GM19043 (cell line): ENCODE measurements around the gene BIN1.

Experiments
- ATAC-seq: cut with Tn5 transposase; IDR thresholded peaks from one replicate; pipeline ENCODE4 v1.9.1; 2021; ENCODE audit warnings: low read depth; ENCODE audit not compliant: unreplicated experiment

The BIN1 gene, protein sequence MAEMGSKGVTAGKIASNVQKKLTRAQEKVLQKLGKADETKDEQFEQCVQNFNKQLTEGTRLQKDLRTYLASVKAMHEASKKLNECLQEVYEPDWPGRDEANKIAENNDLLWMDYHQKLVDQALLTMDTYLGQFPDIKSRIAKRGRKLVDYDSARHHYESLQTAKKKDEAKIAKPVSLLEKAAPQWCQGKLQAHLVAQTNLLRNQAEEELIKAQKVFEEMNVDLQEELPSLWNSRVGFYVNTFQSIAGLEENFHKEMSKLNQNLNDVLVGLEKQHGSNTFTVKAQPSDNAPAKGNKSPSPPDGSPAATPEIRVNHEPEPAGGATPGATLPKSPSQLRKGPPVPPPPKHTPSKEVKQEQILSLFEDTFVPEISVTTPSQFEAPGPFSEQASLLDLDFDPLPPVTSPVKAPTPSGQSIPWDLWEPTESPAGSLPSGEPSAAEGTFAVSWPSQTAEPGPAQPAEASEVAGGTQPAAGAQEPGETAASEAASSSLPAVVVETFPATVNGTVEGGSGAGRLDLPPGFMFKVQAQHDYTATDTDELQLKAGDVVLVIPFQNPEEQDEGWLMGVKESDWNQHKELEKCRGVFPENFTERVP

GRCh38 chr2:127106991-127107621 is at the start of gene BIN1:
TSS of gene BIN1 (minus strand) at chr2:127107154. CDS start at chr2:127106943, 211 bp downstream.
- peak; percentile 83 for ATAC-seq

GRCh38 chr2:127155947-127156346 is 49.0 kb upstream of the BIN1 start:
- ATAC-seq = no peak

DNA sequence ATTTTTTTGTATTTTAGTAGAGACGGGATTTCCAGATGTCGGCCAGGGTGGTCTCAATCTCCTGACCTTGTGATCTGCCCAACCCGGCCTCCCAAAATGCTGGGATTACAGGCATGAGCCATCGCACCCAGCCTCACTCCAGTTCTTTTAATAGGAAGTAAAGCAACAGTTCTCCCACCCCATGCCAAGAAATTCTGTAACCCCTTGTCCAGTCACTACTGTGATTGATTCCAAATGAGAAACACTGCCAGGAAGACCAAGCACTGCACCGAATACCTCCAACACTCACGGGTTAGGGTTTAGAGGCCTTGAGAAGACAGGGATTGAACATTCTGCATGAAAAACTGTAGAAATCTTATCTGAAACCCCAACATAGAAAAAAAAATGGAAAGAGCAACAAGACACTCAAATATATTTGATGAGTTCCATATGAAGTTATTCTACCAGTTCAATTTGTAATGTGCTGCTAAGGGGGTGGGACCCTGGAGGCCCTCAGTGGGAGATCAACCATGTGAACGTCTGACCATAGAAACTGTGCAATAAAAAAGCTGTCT is 48.2 kb upstream of the BIN1 start:
- ATAC-seq = no peak

DNA sequence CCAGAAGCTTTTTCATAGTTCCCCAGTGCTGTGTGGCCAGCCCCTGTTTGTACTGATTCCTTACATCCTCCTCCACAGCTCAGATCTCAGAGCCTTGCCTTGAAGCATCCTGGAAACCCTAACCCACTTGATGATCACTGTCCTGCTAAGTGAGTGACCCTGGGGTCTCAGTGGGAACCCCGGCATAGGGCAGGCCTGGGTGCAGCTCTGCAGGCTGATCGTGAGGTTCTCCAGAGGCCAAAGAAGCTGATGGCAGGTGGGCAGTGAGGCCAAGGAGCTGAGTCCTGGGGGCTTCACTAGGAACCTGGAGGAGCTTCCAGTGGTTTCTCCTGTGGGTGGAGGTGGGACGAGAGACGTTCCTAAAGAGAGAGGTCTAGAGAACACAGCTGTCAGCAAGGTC is 47.4 kb upstream of the BIN1 start:
- ATAC-seq = no peak

GRCh38 chr2:127153691-127154158 is 46.8 kb upstream of the BIN1 start:
- ATAC-seq = no peak

DNA sequence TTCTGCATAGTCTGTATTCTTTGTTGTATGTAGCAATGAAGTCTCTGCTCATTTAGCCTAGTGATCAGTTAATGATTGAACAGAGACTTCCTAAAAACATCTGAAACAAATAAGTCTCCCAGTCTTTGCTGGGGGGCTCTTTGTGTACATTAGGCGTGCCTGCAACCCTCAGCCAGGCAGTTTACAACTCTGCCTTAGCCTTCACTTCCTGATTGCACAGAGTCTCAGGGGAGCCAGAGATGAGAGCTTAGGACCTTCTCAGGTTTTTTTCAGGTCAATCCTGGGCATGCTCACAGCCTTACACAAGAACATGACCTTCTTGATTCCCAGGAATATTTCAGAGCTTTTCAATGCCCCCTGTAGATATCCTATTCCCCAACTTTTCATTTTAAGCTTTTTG is 44.0 kb upstream of the BIN1 start:
- no peak for ATAC-seq

GRCh38 chr2:127149384-127149783 is 42.4 kb upstream of the BIN1 start:
- ATAC-seq = no peak

- no peak for ATAC-seq
Measured at GRCh38 chr2:127146820-127147502, 40.0 kb upstream of the BIN1 start.

DNA sequence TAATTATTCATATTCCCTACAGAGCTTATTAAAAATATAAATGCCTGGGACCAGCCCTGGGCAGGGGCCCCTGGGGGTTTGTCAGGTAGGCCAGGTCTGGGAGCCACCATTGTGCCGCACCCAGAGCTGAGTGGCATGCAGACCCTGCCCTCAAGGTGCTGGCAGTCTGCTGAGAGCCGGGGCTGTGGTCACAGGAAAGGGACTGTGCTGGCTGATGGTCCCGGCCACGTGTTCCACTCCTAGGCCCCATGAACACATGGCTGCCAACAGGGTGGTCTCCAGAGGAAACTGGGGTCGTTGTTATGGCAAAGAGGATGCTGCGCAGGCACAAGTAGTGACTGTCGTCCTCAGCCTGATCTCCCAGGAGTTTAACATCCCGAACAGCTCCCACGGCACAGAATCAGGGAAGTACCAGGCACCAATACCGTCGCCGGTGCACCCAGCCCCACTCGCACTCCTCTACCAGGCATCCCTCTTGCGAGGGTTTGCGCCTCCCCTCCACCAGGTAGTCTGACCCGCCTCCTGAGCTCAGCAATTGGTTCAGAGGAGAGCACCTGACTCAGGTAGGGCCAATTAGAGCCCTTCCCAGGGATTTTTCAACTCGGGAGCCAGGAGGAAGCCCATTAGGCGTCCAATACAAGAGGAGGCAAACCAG is 39.2 kb upstream of the BIN1 start:
- ATAC-seq = no peak

DNA sequence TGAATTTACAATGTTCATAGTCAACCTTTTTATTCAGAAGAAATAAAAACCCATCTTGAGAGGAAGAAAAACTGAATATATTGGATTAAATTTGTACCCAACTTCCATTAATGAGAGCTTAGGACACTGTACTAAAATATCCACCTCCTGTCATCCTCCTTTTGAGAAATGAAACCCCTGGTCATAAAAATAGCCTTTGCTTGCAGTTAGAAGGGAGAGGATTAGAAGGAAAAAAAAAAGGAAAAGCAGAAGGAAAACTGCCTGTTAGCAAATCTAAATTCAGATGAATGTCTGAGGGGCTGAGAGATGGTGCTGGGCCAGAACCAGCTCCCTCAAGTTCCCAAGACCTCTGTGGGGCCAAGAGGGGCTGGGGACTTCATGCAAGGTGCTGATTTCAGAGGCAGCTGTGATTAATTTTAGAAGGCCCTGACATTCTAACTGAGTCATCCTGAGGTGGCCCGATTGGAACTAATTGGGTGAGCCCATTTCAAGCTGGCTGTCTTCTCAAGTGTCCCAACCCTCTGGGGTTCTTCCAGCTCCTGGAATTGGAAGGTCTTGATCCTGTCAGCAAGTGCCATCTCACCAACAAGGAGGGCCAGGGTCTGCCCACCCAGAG is 38.4 kb upstream of the BIN1 start:
- no peak for ATAC-seq

GRCh38 chr2:127143841-127144782 is 37.2 kb upstream of the BIN1 start:
- ATAC-seq = no peak

GRCh38 chr2:127142663-127143630 is 36.0 kb upstream of the BIN1 start:
- no peak for ATAC-seq

- ATAC-seq = no peak
Measured at GRCh38 chr2:127140538-127140937, 33.6 kb upstream of the BIN1 start.

DNA sequence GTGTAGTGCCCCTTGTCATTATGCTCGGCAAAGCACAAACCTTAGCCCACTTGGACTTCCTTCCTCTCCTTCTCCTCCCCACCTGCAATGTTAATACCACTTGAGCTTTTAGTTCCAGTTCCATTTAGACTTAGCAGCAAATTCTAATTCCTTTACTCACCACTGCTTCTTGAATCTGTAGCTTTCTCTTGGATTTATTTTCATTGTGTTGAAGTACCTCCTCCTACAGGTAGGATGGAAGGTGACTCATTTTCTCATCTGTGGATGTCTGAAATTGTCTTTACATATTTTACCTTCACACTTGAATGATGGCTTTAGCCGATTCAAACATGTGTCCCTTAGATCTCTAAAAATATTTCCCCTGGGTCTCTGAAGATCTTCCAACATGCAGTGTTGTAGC is 32.8 kb upstream of the BIN1 start:
- ATAC-seq = no peak

- no peak for ATAC-seq
Measured at GRCh38 chr2:127138281-127138680, 31.3 kb upstream of the BIN1 start.

DNA sequence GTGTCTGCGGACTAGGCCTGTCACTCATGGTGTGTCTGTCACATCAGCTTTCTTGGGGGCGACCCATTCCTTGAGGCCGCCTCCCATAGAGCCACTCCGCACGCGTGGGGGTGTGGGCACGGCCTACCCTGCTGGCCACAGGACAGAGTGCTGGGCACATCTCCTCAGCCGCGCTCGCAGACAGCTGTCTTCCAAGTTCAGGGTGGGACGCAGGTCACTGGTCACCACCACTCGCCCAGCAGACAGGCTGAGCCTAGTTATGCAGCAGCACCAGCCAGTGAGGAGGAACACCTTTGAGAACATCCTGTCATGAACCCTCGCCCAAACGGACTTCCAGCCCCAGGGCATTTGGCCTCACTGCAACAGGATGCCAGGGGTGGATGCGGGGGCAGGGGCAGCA is 30.8 kb upstream of the BIN1 start:
- ATAC-seq = no peak

DNA sequence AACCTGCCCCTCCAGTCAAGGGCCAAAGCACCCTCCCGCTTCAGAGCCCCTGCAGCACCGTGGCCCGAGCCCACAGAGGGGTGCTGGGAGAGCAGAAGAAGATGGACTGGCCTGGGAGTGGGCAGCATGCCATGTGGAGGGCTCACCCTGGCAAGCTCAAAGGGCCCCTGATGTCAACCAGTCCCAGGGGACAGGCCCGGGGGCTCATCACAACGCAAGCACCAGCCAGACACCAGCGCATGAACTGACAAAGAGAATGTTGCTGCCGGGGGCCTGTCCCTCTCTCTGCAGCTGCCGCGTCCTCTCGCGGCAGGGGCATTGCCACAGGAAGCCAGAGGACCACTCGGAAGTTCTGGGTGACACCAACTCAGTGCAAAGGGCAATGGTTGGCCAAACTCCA is 30.3 kb upstream of the BIN1 start:
- no peak for ATAC-seq
